ENCODE measurements around the gene THOC1.

The THOC1 gene

GRCh38 chr18:286515-287310 is 18.9 kb upstream of the THOC1 start:
- no peaks in the 10 kb centered on the region for H3K36me3 ChIP-seq
- H3K9ac ChIP-seq: no peak overlapping the region
- no peaks in the 10 kb centered on the region for H3K27me3 ChIP-seq

GRCh38 chr18:285817-286216 is 18.0 kb upstream of the THOC1 start:
- no peaks in the 10 kb centered on the region for H3K9me3 ChIP-seq
- no peaks in the 10 kb centered on the region for H3K4me1 ChIP-seq
- H3K27ac ChIP-seq: no peak overlapping the region
- H3K36me3 ChIP-seq: no peaks in the 10 kb centered on the region
- H3K4me3 ChIP-seq: no peak overlapping the region
- no peaks in the 10 kb centered on the region for H4K20me1 ChIP-seq
- no peak overlapping the region for H3K9ac ChIP-seq
- TF ChIP-seq Cebpa-rat (IDR thresholded peaks at IDR 0.05): no peak
- H3K27me3 ChIP-seq: no peaks in the 10 kb centered on the region
- H3K4me2 ChIP-seq: no peak overlapping the region

More at GRCh38 chr18:286515-287310, 18.9 kb upstream of the THOC1 start:
- no peaks in the 10 kb centered on the region for H4K20me1 ChIP-seq
- H3K4me3 ChIP-seq: no peak overlapping the region
- H3K9me3 ChIP-seq: no peaks in the 10 kb centered on the region
- H3K27ac ChIP-seq: no peak overlapping the region
- TF ChIP-seq Cebpa-rat (IDR thresholded peaks at IDR 0.05): no peak
- H3K4me2 ChIP-seq: no peak overlapping the region
- no peaks in the 10 kb centered on the region for H3K4me1 ChIP-seq

GRCh38 chr18:275486-275885 is 7.6 kb upstream of the THOC1 start:
- no peak overlapping the region for H3K27ac ChIP-seq
- H3K4me3 ChIP-seq: no peak overlapping the region
- H4K20me1 ChIP-seq: no peaks in the 10 kb centered on the region
- no peaks in the 10 kb centered on the region for H3K4me1 ChIP-seq
- no peaks in the 10 kb centered on the region for H3K36me3 ChIP-seq
- TF ChIP-seq Cebpa-rat (IDR thresholded peaks at IDR 0.05): no peak
- no peak overlapping the region for H3K9ac ChIP-seq
- H3K27me3 ChIP-seq: no peaks in the 10 kb centered on the region
- no peak overlapping the region for H3K4me2 ChIP-seq
- H3K9me3 ChIP-seq: peaks cover 10% of the 10 kb centered on the region; the same call in 1 of the 2 replicates

DNA sequence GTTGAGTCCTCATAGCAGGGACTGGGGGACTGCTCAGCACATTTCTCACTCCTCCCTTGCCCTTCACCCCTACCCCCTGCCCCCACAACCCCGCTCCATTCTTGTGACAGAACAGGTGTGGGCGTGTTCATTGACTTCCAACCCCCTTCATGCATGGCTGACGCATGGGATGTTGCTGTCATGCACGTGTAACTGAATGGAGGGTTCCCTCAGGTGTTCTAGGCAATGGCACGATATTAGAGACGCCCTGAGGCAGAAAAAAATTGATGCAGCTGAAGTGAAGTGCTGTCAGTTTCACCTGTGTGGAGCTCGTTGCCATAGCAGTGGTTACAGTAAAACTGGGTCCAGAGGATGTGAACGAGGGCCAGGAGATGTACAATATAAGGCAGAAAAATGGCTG is 6.5 kb upstream of the THOC1 start:
- H3K27me3 ChIP-seq: no peaks in the 10 kb centered on the region
- peaks cover 7% of the 10 kb centered on the region for H3K4me1 ChIP-seq
- H3K36me3 ChIP-seq: no peaks in the 10 kb centered on the region
- TF ChIP-seq Cebpa-rat (IDR thresholded peaks at IDR 0.05): no peak
- H3K27ac ChIP-seq: no peak overlapping the region
- H4K20me1 ChIP-seq: no peaks in the 10 kb centered on the region
- H3K9ac ChIP-seq: no peak overlapping the region
- no peak overlapping the region for H3K4me3 ChIP-seq
- no peak overlapping the region for H3K4me2 ChIP-seq
- peaks cover 10% of the 10 kb centered on the region; the same call in 1 of the 2 replicates for H3K9me3 ChIP-seq

- Histone ChIP-seq H3K27me3 (no peaks in the 10 kb centered on the region), H3K4me1 (peaks cover 14% of the 10 kb centered on the region), H3K36me3 (no peaks in the 10 kb centered on the region), H3K9me3 (peaks cover 7% of the 10 kb centered on the region; the same call in 1 of the 2 replicates), H3K4me3 (no peak overlapping the region), H4K20me1 (no peaks in the 10 kb centered on the region), H3K27ac (no peak overlapping the region), H3K9ac (no peak overlapping the region), H3K4me2 (no peak overlapping the region)
- no peak for TF ChIP-seq Cebpa-rat (IDR thresholded peaks at IDR 0.05)
These were observed 5.7 kb upstream of the THOC1 start for GRCh38 chr18:273525-273924.

DNA sequence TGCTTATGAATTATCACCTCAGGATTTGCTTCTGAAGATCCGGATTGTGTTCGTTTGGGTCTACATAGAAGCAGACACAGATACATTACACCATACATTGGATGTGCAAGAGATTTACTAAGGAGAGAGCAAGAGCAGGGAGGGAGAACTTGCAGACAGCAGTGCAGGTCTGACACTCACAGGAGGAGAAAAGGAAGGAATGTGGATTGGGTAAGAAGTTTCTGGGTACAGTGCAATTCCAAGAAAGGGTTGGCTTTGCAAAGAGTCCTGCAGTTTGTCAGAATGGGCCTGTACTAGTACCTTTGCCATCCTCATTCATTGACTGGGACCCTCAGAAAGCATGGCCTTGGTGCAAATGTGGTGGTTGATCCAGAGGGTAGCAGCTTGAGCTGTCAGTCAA is 4.8 kb upstream of the THOC1 start:
- Histone ChIP-seq H3K27me3 (no peaks in the 10 kb centered on the region), H3K9me3 (no peaks in the 10 kb centered on the region), H3K9ac (no peak overlapping the region), H3K4me1 (peaks cover 14% of the 10 kb centered on the region), H4K20me1 (no peaks in the 10 kb centered on the region), H3K36me3 (no peaks in the 10 kb centered on the region), H3K27ac (no peak overlapping the region), H3K4me2 (no peak overlapping the region), H3K4me3 (no peak overlapping the region)
- no peak for TF ChIP-seq Cebpa-rat (IDR thresholded peaks at IDR 0.05)

- TF ChIP-seq Cebpa-rat (IDR thresholded peaks at IDR 0.05): no peak
- H3K4me1 ChIP-seq: peaks cover 28% of the 10 kb centered on the region
- H3K27ac ChIP-seq: no peak overlapping the region
- no peaks in the 10 kb centered on the region for H3K9me3 ChIP-seq
- no peak overlapping the region for H3K9ac ChIP-seq
- peak overlapping the region; percentile 82 for H3K4me2 ChIP-seq
- peak overlapping the region; percentile 98; the same call in 1 of the 2 replicates for H3K4me3 ChIP-seq
- H3K36me3 ChIP-seq: peaks cover 9% of the 10 kb centered on the region
- peaks cover 15% of the 10 kb centered on the region; the same call in 1 of the 2 replicates for H4K20me1 ChIP-seq
- H3K27me3 ChIP-seq: no peaks in the 10 kb centered on the region
These were observed 1.7 kb upstream of the THOC1 start for GRCh38 chr18:269480-270095.

DNA sequence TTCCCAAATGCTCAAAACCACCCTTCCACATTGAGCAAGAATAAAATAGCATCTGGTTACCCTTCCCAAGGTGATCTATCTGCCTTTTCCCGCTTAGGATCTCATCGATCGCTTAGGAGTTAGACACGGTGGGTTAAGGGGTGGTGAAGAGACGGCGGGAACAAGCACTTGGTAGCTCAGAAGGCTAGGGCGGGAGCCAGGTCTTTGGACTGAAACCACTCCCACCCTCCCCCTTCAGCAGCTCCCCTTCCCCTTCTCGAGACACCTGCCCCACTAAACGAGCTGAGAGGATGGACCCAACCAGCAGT is 513 bp downstream of the THOC1 start:
- H3K9me3 ChIP-seq: no peaks in the 10 kb centered on the region
- peaks cover 15% of the 10 kb centered on the region; the same call in 1 of the 2 replicates for H4K20me1 ChIP-seq
- H3K27me3 ChIP-seq: no peaks in the 10 kb centered on the region
- H3K4me3 ChIP-seq: peak overlapping the region; percentile 98
- H3K36me3 ChIP-seq: peaks cover 31% of the 10 kb centered on the region
- H3K9ac ChIP-seq: peak overlapping the region; percentile 96
- peak overlapping the region; percentile 82 for H3K4me2 ChIP-seq
- H3K4me1 ChIP-seq: peaks cover 28% of the 10 kb centered on the region
- TF ChIP-seq Cebpa-rat (IDR thresholded peaks at IDR 0.05): no peak
- peak overlapping the region; percentile 98 for H3K27ac ChIP-seq

DNA sequence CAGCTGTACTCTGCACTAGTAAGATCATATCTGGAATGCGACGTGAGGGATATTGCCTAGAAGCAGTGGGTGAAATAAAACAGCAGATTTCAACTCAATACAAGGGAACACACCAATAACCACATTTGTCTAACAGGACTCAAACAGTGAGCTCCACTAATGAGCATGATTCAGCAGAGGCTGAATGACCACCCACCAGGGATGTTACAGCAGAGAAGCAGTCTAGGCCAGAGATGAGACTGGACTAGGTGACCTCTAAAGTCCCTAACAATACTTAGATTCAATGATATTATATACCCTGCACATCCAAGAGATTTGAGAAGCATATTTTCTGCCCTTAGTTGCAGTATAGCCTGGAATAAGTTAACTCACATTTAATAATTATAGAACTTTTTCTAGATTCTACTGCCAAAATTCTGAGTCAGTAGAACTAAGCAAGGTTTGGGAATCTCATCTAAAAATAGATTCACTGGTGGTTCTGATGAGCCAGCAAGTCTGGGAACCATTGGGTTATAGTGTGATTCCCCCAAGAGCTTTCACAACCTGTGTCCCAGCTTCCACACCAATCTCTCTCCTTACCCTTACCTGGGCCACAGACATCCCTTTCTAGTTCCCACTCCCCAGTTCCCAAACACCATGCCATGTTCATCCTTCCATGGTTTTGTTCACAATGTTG is 6.3 kb downstream of the THOC1 start:
- Histone ChIP-seq H3K4me1 (peaks cover 7% of the 10 kb centered on the region), H3K4me3 (no peak overlapping the region), H3K9me3 (no peaks in the 10 kb centered on the region), H3K4me2 (no peak overlapping the region), H3K27me3 (no peaks in the 10 kb centered on the region), H3K36me3 (peaks cover 86% of the 10 kb centered on the region), H3K9ac (no peak overlapping the region), H4K20me1 (peaks cover 23% of the 10 kb centered on the region; the same call in 1 of the 2 replicates), H3K27ac (no peak overlapping the region)
- no peak for TF ChIP-seq Cebpa-rat (IDR thresholded peaks at IDR 0.05)

DNA sequence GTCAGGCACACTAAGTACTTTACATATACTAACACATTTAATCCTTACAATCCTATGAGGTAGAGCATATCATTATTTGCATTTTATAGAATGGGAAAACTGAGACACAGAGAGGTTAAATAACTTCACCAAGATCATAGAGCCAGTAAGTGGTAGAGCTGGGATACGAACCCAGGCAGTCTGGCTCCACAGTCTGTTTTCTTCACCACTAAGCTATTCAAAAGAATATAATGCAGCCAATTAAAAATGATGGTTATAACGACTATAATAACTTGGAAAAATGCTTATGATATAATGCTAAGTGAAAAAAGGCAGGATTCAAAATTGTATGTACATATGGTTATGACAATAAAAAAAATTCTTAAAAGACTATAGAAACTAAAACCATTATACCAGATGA is 7.3 kb downstream of the THOC1 start:
- Histone ChIP-seq H3K4me1 (no peaks in the 10 kb centered on the region), H3K9ac (no peak overlapping the region), H4K20me1 (peaks cover 13% of the 10 kb centered on the region; the same call in 1 of the 2 replicates), H3K27ac (no peak overlapping the region), H3K27me3 (no peaks in the 10 kb centered on the region), H3K4me3 (no peak overlapping the region), H3K9me3 (no peaks in the 10 kb centered on the region), H3K36me3 (peaks cover 95% of the 10 kb centered on the region), H3K4me2 (no peak overlapping the region)
- TF ChIP-seq Cebpa-rat (IDR thresholded peaks at IDR 0.05): no peak
